HCT116 (cell line): ENCODE results near the gene POMT1. TPM values are rescaled to one million over a fixed set of nuclear protein-coding genes. Genes with fewer than 3 reads are reported as not detected.

ENCODE experiments used
- ATAC-seq: fragments of 200-7000 bp; cut with Tn5 transposase; 2 replicates; pipeline ENCODE4 v1.9.1; 2020; ENCODE audit warnings: mild to moderate bottlenecking, moderate library complexity
- BruUV-seq: library from RNA; stranded (reverse); fragments of 400-500 nt; replicated peaks from 2 replicates; lab custom pipeline; 2021; lab: Mats Ljungman, UMichigan
- CTCF ChIA-PET: fragments of 300-600 bp; sonication (Branson Sonifier 250); formaldehyde crosslinking; loops from one replicate; lab custom pipeline; 2021; ENCODE audit warnings: antibody characterized with exemption; lab: Charles Lee
- POLR2A ChIA-PET: fragments of 300-600, 350-600 bp; sonication (Branson Sonifier 250); formaldehyde crosslinking; loops from one replicate; lab custom pipeline; 2021; ENCODE audit warnings: antibody characterized with exemption; lab: Charles Lee
- RAD21 ChIA-PET, 2 experiments: fragments of 300-600 bp; sonication (Branson Sonifier 250); formaldehyde crosslinking; loops; one replicate each; lab custom pipeline; 2023; ENCODE audit warnings: low total read pairs in 2 of 2; ENCODE audit not compliant: uncharacterized antibody in 2 of 2, unreplicated experiment in 2 of 2, low non-redundant PET in 1 of 2; lab: Charles Lee
- DNase-seq: peaks from one replicate; pipeline ENCODE4 v3.0.0-alpha.2; 2010; ENCODE audit warnings: low read depth, low spot score
- H2AFZ ChIP-seq: fragments of 200-600 bp; shearing (Covaris generic), sonication (generic); 2 replicates; pipeline ENCODE4 v1.6.1; 2017; ENCODE audit warnings: low read depth, mixed run types, mixed read lengths, antibody characterized with exemption, low read length; ENCODE audit not compliant: poor library complexity, severe bottlenecking
- H3K27ac ChIP-seq: 2 replicates; pipeline ENCODE4 v1.5.1; 2012; ENCODE audit warnings: low read depth, low read length
- H3K27me3 ChIP-seq: fragments of 200-600 bp; sonication (generic); 2 replicates; pipeline ENCODE4 v1.6.1; 2016; ENCODE audit warnings: mixed run types, low read length, mixed read lengths; ENCODE audit not compliant: insufficient read depth
- H3K36me3 ChIP-seq, 2 experiments: fragments of 200-500 bp in 1 of 2; fragments of 200-600 bp in 1 of 2; sonication (Bioruptor generic) in 1 of 2; sonication (generic) in 1 of 2; 2 replicates each; pipeline versions ENCODE4 v1.5.1 to v1.6.1; 2014 to 2016; ENCODE audit warnings: low read length in 2 of 2, inconsistent platforms in 1 of 2, mixed read lengths in 1 of 2, mixed run types in 1 of 2; ENCODE audit not compliant: insufficient read depth in 2 of 2, control insufficient read depth in 1 of 2
- H3K4me1 ChIP-seq, 2 experiments: fragments of 200-600 bp in 1 of 2; sonication (generic) in 1 of 2; 2 replicates each; pipeline versions ENCODE4 v1.5.1 to v1.6.1; 2012 to 2017; ENCODE audit warnings: low read length in 2 of 2, inconsistent platforms in 1 of 2, mild to moderate bottlenecking in 1 of 2, mixed read lengths in 1 of 2, mixed run types in 1 of 2, moderate library complexity in 1 of 2; ENCODE audit not compliant: insufficient read depth in 2 of 2, control insufficient read depth in 1 of 2
- H3K4me2 ChIP-seq: fragments of 200-600 bp; sonication (generic); 2 replicates; pipeline ENCODE4 v1.6.1; 2017; ENCODE audit warnings: mixed run types, low read length, mixed read lengths
- H3K4me3 ChIP-seq, 2 experiments: fragments of 200-600 bp in 1 of 2; sonication (generic) in 1 of 2; replicated peaks in 1 of 2; 2 replicates each; pipeline ENCODE4 v1.5.1; 2011 to 2016; ENCODE audit warnings: low read length in 2 of 2, control low read depth in 1 of 2, low read depth in 1 of 2, mild to moderate bottlenecking in 1 of 2, mixed read lengths in 1 of 2, mixed run types in 1 of 2
- H3K79me2 ChIP-seq: fragments of 200-600 bp; sonication (generic); 2 replicates; pipeline ENCODE4 v1.6.1; 2017; ENCODE audit warnings: mild to moderate bottlenecking, mixed run types, low read length, moderate library complexity, mixed read lengths; ENCODE audit not compliant: insufficient read depth
- H3K9ac ChIP-seq: fragments of 200-600 bp; sonication (generic); 2 replicates; pipeline ENCODE4 v1.6.1; 2016; ENCODE audit warnings: low read length, mixed read lengths
- H3K9me2 ChIP-seq: fragments of 200-600 bp; sonication (generic), shearing (Covaris generic); 2 replicates; pipeline ENCODE4 v1.6.1; 2017; ENCODE audit warnings: mixed run types, mild to moderate bottlenecking, moderate library complexity; ENCODE audit not compliant: insufficient read depth
- H3K9me3 ChIP-seq, 2 experiments: fragments of 200-500 bp in 1 of 2; fragments of 200-600 bp in 1 of 2; sonication (Bioruptor generic) in 1 of 2; sonication (generic) in 1 of 2; 2 replicates each; pipeline ENCODE4 v1.6.1; 2014 to 2017; ENCODE audit warnings: low read length in 2 of 2, mixed read lengths in 2 of 2, inconsistent platforms in 1 of 2, low read depth in 1 of 2, mild to moderate bottlenecking in 1 of 2, mixed run types in 1 of 2, moderate library complexity in 1 of 2; ENCODE audit not compliant: control insufficient read depth in 1 of 2, insufficient read depth in 1 of 2
- H4K20me1 ChIP-seq: fragments of 200-600 bp; sonication (generic), shearing (Covaris generic); 2 replicates; pipeline ENCODE4 v1.6.1; 2017; ENCODE audit warnings: mixed run types, mild to moderate bottlenecking, moderate library complexity; ENCODE audit not compliant: insufficient read depth
- CBX3 ChIP-seq: IDR thresholded peaks from 2 replicates; pipeline ENCODE4 v1.6.1; 2012; ENCODE audit warnings: low read depth
- ELF1 ChIP-seq: IDR thresholded peaks from 2 replicates; pipeline ENCODE4 v1.6.1; 2012; ENCODE audit warnings: low read depth, borderline replicate concordance
- EZH2 ChIP-seq: fragments of 200-600 bp; sonication (generic); IDR thresholded peaks from 2 replicates; pipeline ENCODE4 v1.6.1; 2017; ENCODE audit warnings: antibody characterized with exemption, mixed run types
- EZH2phosphoT487 ChIP-seq: fragments of 200-600 bp; IDR thresholded peaks from 2 replicates; pipeline ENCODE4 v1.6.1; 2018; ENCODE audit warnings: antibody characterized with exemption, borderline replicate concordance
- FOSL1 ChIP-seq: IDR thresholded peaks from 2 replicates; pipeline ENCODE4 v1.6.1; 2012; ENCODE audit warnings: low read depth
- POLR2AphosphoS5 ChIP-seq: IDR thresholded peaks from 2 replicates; pipeline ENCODE4 v1.6.1; 2011; ENCODE audit warnings: mild to moderate bottlenecking, low read depth, low read length, moderate library complexity
- RAD21 ChIP-seq: IDR thresholded peaks from 2 replicates; pipeline ENCODE4 v1.6.1; 2012; ENCODE audit warnings: low read depth, mild to moderate bottlenecking
- SIN3A ChIP-seq: IDR thresholded peaks from 2 replicates; pipeline ENCODE4 v1.6.1; 2012; ENCODE audit warnings: low read depth
- SP1 ChIP-seq: IDR thresholded peaks from 2 replicates; pipeline ENCODE4 v1.6.1; 2012; ENCODE audit warnings: low read depth
- TCF7L2 ChIP-seq: IDR thresholded peaks from 2 replicates; pipeline ENCODE4 v1.7.0; 2011; ENCODE audit warnings: borderline replicate concordance, inconsistent platforms; ENCODE audit not compliant: insufficient read depth, insufficient read length; ENCODE audit errors: extremely low read depth
- YY1 ChIP-seq: IDR thresholded peaks from 2 replicates; pipeline ENCODE4 v1.6.1; 2011; ENCODE audit warnings: low read length, low read depth, moderate library complexity, mild to moderate bottlenecking; ENCODE audit not compliant: insufficient replicate concordance; ENCODE audit errors: extremely low read depth
- ZNF274 ChIP-seq: fragments of 200-500 bp; sonication (Bioruptor generic); IDR thresholded peaks from 2 replicates; pipeline ENCODE4 v1.6.1; 2014; ENCODE audit warnings: mild to moderate bottlenecking, low read depth, low read length, inconsistent platforms
- intact Hi-C: fragments of 100-400 bp; cut with micrococcal nuclease; formaldehyde crosslinking; loops from 2 replicates; pipeline ENCODE4 v1.10.0; 2022
- total RNA-seq: library from RNA; stranded (reverse); gene quantifications from one replicate; pipeline ENCODE4 v1.2.1, GENCODE V29; 2021; ENCODE audit not compliant: unreplicated experiment
- TF ChIP-seq, protein P1 (sequence below), 3 experiments: fragments of 200-600 bp in 1 of 3; sonication (generic) in 1 of 3; IDR thresholded peaks in 2 of 3; conservative IDR thresholded peaks in 1 of 3; 2 replicates each; pipeline ENCODE4 v1.5.1; 2012 to 2017; ENCODE audit warnings: low read depth in 2 of 3, low read length in 2 of 3, antibody characterized with exemption in 1 of 3, borderline replicate concordance in 1 of 3, control low read depth in 1 of 3, mild to moderate bottlenecking in 1 of 3, mixed read lengths in 1 of 3, mixed run types in 1 of 3, moderate library complexity in 1 of 3; ENCODE audit not compliant: insufficient read depth in 1 of 3
- TF ChIP-seq, protein P2 (sequence below): IDR thresholded peaks from 2 replicates; pipeline ENCODE4 v1.6.1; 2011; ENCODE audit warnings: mild to moderate bottlenecking, low read length, moderate library complexity; ENCODE audit not compliant: insufficient replicate concordance; ENCODE audit errors: extremely low read depth

POMT1 gene
- total RNA-seq, 1 experiment from 2014 or later = 21.4 TPM

DNA sequence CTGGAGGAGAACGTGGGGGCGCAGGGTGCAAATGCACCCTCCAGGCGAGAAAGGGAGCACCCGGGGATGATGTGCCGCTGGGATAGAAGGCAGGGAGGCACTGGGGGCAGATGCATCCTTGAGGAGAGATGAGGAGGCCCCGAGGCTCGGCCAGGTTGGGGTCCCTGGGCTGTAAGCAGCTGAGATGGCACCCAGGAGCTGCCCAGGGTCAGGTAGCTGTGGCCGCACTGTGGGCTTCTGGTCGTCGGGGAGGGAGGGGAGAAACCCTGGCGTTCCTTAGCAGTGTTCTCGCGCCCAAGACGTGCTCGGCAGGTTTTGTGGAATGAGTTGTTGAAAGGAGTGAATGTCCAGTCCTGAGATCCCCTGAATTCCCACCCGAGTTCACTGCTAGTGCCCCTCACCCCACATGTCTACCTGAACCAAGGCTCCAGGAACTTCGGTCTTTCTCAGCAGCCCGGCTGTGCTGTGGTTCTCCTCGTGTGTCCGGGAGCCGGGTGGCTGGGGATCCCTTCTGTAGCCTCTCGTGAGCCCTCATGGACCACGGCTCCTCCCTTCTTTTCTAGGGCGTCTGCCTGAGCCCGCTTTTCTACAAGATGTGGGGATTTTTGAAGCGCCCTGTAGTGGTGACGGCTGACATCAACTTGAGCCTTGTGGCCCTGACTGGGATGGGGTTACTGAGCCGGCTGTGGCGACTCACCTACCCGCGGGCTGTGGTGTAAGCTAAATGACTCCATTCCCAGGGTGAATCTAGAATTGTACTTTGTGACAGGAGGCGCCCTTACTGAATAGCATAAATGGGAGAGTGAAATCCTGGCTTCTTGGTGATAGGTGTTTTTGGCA lies 1.1 kb downstream of the POMT1 start (continued):
- TF ChIP-seq, protein P1, sequence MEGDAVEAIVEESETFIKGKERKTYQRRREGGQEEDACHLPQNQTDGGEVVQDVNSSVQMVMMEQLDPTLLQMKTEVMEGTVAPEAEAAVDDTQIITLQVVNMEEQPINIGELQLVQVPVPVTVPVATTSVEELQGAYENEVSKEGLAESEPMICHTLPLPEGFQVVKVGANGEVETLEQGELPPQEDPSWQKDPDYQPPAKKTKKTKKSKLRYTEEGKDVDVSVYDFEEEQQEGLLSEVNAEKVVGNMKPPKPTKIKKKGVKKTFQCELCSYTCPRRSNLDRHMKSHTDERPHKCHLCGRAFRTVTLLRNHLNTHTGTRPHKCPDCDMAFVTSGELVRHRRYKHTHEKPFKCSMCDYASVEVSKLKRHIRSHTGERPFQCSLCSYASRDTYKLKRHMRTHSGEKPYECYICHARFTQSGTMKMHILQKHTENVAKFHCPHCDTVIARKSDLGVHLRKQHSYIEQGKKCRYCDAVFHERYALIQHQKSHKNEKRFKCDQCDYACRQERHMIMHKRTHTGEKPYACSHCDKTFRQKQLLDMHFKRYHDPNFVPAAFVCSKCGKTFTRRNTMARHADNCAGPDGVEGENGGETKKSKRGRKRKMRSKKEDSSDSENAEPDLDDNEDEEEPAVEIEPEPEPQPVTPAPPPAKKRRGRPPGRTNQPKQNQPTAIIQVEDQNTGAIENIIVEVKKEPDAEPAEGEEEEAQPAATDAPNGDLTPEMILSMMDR (IDR thresholded peaks at IDR 0.05 in 2 of 3, conservative IDR thresholded peaks at IDR 0.05 in 1 of 3; ENCODE audit: borderline replicate concordance in 1 of 3, insufficient read depth in 1 of 3, low read depth in 2 of 3, low read length in 2 of 3) = no peak
- no peak for TF ChIP-seq CBX3
- TF ChIP-seq, protein P2, sequence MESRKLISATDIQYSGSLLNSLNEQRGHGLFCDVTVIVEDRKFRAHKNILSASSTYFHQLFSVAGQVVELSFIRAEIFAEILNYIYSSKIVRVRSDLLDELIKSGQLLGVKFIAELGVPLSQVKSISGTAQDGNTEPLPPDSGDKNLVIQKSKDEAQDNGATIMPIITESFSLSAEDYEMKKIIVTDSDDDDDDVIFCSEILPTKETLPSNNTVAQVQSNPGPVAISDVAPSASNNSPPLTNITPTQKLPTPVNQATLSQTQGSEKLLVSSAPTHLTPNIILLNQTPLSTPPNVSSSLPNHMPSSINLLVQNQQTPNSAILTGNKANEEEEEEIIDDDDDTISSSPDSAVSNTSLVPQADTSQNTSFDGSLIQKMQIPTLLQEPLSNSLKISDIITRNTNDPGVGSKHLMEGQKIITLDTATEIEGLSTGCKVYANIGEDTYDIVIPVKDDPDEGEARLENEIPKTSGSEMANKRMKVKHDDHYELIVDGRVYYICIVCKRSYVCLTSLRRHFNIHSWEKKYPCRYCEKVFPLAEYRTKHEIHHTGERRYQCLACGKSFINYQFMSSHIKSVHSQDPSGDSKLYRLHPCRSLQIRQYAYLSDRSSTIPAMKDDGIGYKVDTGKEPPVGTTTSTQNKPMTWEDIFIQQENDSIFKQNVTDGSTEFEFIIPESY = no peak

DNA sequence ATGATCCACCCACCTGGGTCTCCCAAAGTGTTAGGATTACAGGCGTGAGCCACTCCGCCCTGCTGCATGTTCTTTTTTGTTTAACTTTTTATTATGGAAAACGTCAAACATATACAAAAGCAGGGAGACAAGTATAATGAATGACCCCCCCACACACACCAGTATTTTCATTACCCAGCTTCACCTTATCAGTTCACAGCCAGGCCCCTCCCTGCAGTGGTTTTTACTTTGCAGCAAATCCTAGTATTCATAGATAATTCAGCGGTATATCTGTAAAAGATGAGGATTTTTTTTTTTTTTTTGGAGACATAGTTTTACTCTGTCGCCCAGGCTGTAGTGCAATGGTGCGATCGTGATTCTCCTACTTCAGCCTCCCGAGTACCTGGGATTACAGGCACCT lies 2.3 kb downstream of the POMT1 start:
- no TSS peak for BruUV-seq

More for the DNA sequence above, 2.3 kb downstream of the POMT1 start:
- ChIA-PET CTCF (no interaction called here), POLR2A (no interaction called here), RAD21 (interaction anchor here in 1 of 2 experiments (0.7 kb wide), 1 partner anchor 127 kb away, joined by 3 read pairs; no protein-coding TSS in a partner anchor)
- H3K9me2 ChIP-seq = no peaks in the 10 kb centered on the region
- no peak overlapping the region for H3K9ac ChIP-seq
- DNase-seq (no peak), ATAC-seq (no peak)
- no peaks in the 10 kb centered on the region for H4K20me1 ChIP-seq
- no peak overlapping the region for H2AFZ ChIP-seq
- H3K79me2 ChIP-seq = no peaks in the 10 kb centered on the region
- H3K4me3 ChIP-seq = no peak overlapping the region
- no peaks in the 10 kb centered on the region for H3K9me3 ChIP-seq
- H3K4me1 ChIP-seq = peaks cover 0 to 10% of the 10 kb centered on the region in 2 experiments; a peak in 1 of 4 replicates
- intact Hi-C loops = no loop called here
- TF ChIP-seq YY1 (no peak), SP1 (no peak), RAD21 (no peak), SIN3A (no peak), ELF1 (no peak), FOSL1 (no peak), EZH2phosphoT487 (no peak), EZH2 (no peak), TCF7L2 (no peak), ZNF274 (no peak), POLR2AphosphoS5 (no peak)
- TF ChIP-seq, protein P2 = no peak
- no peak overlapping the region for H3K27ac ChIP-seq
- no peak overlapping the region for H3K4me2 ChIP-seq
- H3K36me3 ChIP-seq = peaks cover 1 to 6% of the 10 kb centered on the region in 2 experiments; a peak in 3 of 4 replicates
- no peaks in the 10 kb centered on the region for H3K27me3 ChIP-seq
